ENCODE results near the gene UBA7.
"Not testable (repeated sequence)": the region's sequence is repeated elsewhere in the genome, so short reads cannot be mapped to it uniquely, and the experiment has no call there.

Gene UBA7

GRCh38 chr3:49794926-49795905 lies 18.5 kb downstream of the UBA7 start:
- H3K4me3 Mint-ChIP-seq: no peak overlapping the region
- H3K27ac Mint-ChIP-seq: no peak overlapping the region

GRCh38 chr3:49794431-49794830 lies 19.3 kb downstream of the UBA7 start:
- no peak overlapping the region for H3K4me3 Mint-ChIP-seq
- no peak overlapping the region for H3K27ac Mint-ChIP-seq
- peaks cover 2% of the 10 kb centered on the region for H3K4me1 Mint-ChIP-seq
- no peaks in the 10 kb centered on the region for H3K9me3 Mint-ChIP-seq
- H3K36me3 Mint-ChIP-seq (ENCODE audit: low read depth): no peaks in the 10 kb centered on the region
- DNase-seq (no peak), ATAC-seq (no peak)
- H3K27me3 Mint-ChIP-seq: no peaks in the 10 kb centered on the region

More at GRCh38 chr3:49794926-49795905, 18.5 kb downstream of the UBA7 start:
- ATAC-seq (no peak), DNase-seq (no peak)
- peaks cover 3% of the 10 kb centered on the region for H3K27me3 Mint-ChIP-seq
- no peaks in the 10 kb centered on the region for H3K9me3 Mint-ChIP-seq
- H3K4me1 Mint-ChIP-seq: no peaks in the 10 kb centered on the region
- no peaks in the 10 kb centered on the region for H3K36me3 Mint-ChIP-seq (ENCODE audit: low read depth)

GRCh38 chr3:49793486-49794085 lies 20.2 kb downstream of the UBA7 start:
- H3K27ac Mint-ChIP-seq: no peak overlapping the region
- peaks cover 2% of the 10 kb centered on the region for H3K4me1 Mint-ChIP-seq
- no peak for DNase-seq
- H3K4me3 Mint-ChIP-seq: no peak overlapping the region
- no peak for ATAC-seq
- H3K36me3 Mint-ChIP-seq (ENCODE audit: low read depth): no peaks in the 10 kb centered on the region
- no peaks in the 10 kb centered on the region for H3K27me3 Mint-ChIP-seq
- H3K9me3 Mint-ChIP-seq: no peaks in the 10 kb centered on the region

GRCh38 chr3:49792371-49793150 lies 21.2 kb downstream of the UBA7 start:
- peaks cover 2% of the 10 kb centered on the region for H3K4me1 Mint-ChIP-seq
- H3K27ac Mint-ChIP-seq: no peak overlapping the region
- no peak overlapping the region for H3K4me3 Mint-ChIP-seq
- H3K27me3 Mint-ChIP-seq: no peaks in the 10 kb centered on the region
- no peaks in the 10 kb centered on the region for H3K9me3 Mint-ChIP-seq
- H3K36me3 Mint-ChIP-seq (ENCODE audit: low read depth): no peaks in the 10 kb centered on the region
- ATAC-seq (no peak), DNase-seq (no peak)

GRCh38 chr3:49791571-49791970 lies 22.2 kb downstream of the UBA7 start:
- Mint-ChIP-seq H3K27me3 (no peaks in the 10 kb centered on the region), H3K4me1 (peaks cover 10% of the 10 kb centered on the region), H3K27ac (no peak overlapping the region), H3K36me3 (ENCODE audit: low read depth) (no peaks in the 10 kb centered on the region), H3K4me3 (no peak overlapping the region), H3K9me3 (no peaks in the 10 kb centered on the region)
- DNase-seq: no peak
- no peak for ATAC-seq

- H3K36me3 Mint-ChIP-seq (ENCODE audit: low read depth): no peaks in the 10 kb centered on the region
- H3K27ac Mint-ChIP-seq: no peak overlapping the region
- H3K4me1 Mint-ChIP-seq: peaks cover 11% of the 10 kb centered on the region
- no peak for DNase-seq
- H3K27me3 Mint-ChIP-seq: no peaks in the 10 kb centered on the region
- no peak for ATAC-seq
- H3K4me3 Mint-ChIP-seq: no peak overlapping the region
- no peaks in the 10 kb centered on the region for H3K9me3 Mint-ChIP-seq
Measured at GRCh38 chr3:49790626-49791411, 22.9 kb downstream of the UBA7 start.

GRCh38 chr3:49788056-49788455 lies 25.7 kb downstream of the UBA7 start:
- H3K4me1 Mint-ChIP-seq: peaks cover 32% of the 10 kb centered on the region
- H3K9me3 Mint-ChIP-seq: no peaks in the 10 kb centered on the region
- H3K27me3 Mint-ChIP-seq: no peaks in the 10 kb centered on the region
- ATAC-seq (no peak), DNase-seq (no peak)
- no peak overlapping the region for H3K4me3 Mint-ChIP-seq
- peaks cover 8% of the 10 kb centered on the region for H3K36me3 Mint-ChIP-seq (ENCODE audit: low read depth)
- H3K27ac Mint-ChIP-seq: no peak overlapping the region

GRCh38 chr3:49787536-49787935 lies 26.2 kb downstream of the UBA7 start:
- Mint-ChIP-seq H3K4me1 (peaks cover 32% of the 10 kb centered on the region), H3K4me3 (peak overlapping the region; percentile 87), H3K36me3 (ENCODE audit: low read depth) (peaks cover 8% of the 10 kb centered on the region), H3K9me3 (no peaks in the 10 kb centered on the region), H3K27ac (peak overlapping the region; percentile 94), H3K27me3 (no peaks in the 10 kb centered on the region)
- ATAC-seq (no peak), DNase-seq (no peak)

- Mint-ChIP-seq H3K4me3 (peak overlapping the region; percentile 87), H3K27me3 (no peaks in the 10 kb centered on the region), H3K27ac (peak overlapping the region; percentile 94), H3K4me1 (peaks cover 36% of the 10 kb centered on the region), H3K9me3 (no peaks in the 10 kb centered on the region), H3K36me3 (ENCODE audit: low read depth) (peaks cover 10% of the 10 kb centered on the region)
- ATAC-seq (no peak), DNase-seq (no peak)
Measured at GRCh38 chr3:49787182-49787464, 26.6 kb downstream of the UBA7 start.

GRCh38 chr3:49786357-49787181 lies 27.2 kb downstream of the UBA7 start, which contains the start of gene IP6K1:
Gene IP6K1, minus strand, starts transcription at chr3:49786542. Its CDS starts 38,502 bp downstream, at chr3:49748040.
- Mint-ChIP-seq H3K4me3 (peak within 1 kb of the TSS; percentile 87), H3K27ac (peak within 1 kb of the TSS; percentile 94), H3K4me1 (peaks cover 37% of the 10 kb centered on the region), H3K36me3 (ENCODE audit: low read depth) (peaks cover 11% of the 10 kb centered on the region), H3K27me3 (no peaks in the 10 kb centered on the region), H3K9me3 (no peaks in the 10 kb centered on the region)
- peak; percentile 100 for ATAC-seq
- DNase-seq: peak; percentile 99

GRCh38 chr3:49785565-49786356 lies 28.0 kb downstream of the UBA7 start:
- peaks cover 42% of the 10 kb centered on the region for H3K4me1 Mint-ChIP-seq

GRCh38 chr3:49782277-49782676 lies 31.5 kb downstream of the UBA7 start:
- DNase-seq, ATAC-seq, H3K4me3 Mint-ChIP-seq, H3K27me3 Mint-ChIP-seq, H3K9me3 Mint-ChIP-seq, H3K27ac Mint-ChIP-seq: not testable (repeated sequence)
- peaks cover 56% of the 10 kb centered on the region for H3K4me1 Mint-ChIP-seq
- H3K36me3 Mint-ChIP-seq (ENCODE audit: low read depth): peaks cover 27% of the 10 kb centered on the region

More at GRCh38 chr3:49785565-49786356, 28.0 kb downstream of the UBA7 start:
- peaks cover 15% of the 10 kb centered on the region for H3K36me3 Mint-ChIP-seq (ENCODE audit: low read depth)
- DNase-seq: peak; percentile 38
- ATAC-seq: peak; percentile 34
- H3K9me3 Mint-ChIP-seq: no peaks in the 10 kb centered on the region
- peak overlapping the region; percentile 87 for H3K4me3 Mint-ChIP-seq
- H3K27ac Mint-ChIP-seq: peak overlapping the region; percentile 79
- no peaks in the 10 kb centered on the region for H3K27me3 Mint-ChIP-seq

Measured in activated naive CD8-positive, alpha-beta T cell treated with anti-CD3 and anti-CD28 coated beads, Interleukin-2, amount 50 U/mL, for 24 hours (primary cell).